ENCODE data around the gene VAV3.

- TF ChIP-seq CTCF (IDR thresholded peaks at IDR 0.05 in 8 of 11, conservative IDR thresholded peaks at IDR 0.05 in 3 of 11) (no peak), POLR2A (IDR thresholded peaks at IDR 0.05) (no peak)
Observed at GRCh38 chr1:107617921-107618320, 347.1 kb downstream of the VAV3 start.

All from spleen (tissue), 7 donors.